Measurements from ENCODE around the gene PCDHA10.

DNA sequence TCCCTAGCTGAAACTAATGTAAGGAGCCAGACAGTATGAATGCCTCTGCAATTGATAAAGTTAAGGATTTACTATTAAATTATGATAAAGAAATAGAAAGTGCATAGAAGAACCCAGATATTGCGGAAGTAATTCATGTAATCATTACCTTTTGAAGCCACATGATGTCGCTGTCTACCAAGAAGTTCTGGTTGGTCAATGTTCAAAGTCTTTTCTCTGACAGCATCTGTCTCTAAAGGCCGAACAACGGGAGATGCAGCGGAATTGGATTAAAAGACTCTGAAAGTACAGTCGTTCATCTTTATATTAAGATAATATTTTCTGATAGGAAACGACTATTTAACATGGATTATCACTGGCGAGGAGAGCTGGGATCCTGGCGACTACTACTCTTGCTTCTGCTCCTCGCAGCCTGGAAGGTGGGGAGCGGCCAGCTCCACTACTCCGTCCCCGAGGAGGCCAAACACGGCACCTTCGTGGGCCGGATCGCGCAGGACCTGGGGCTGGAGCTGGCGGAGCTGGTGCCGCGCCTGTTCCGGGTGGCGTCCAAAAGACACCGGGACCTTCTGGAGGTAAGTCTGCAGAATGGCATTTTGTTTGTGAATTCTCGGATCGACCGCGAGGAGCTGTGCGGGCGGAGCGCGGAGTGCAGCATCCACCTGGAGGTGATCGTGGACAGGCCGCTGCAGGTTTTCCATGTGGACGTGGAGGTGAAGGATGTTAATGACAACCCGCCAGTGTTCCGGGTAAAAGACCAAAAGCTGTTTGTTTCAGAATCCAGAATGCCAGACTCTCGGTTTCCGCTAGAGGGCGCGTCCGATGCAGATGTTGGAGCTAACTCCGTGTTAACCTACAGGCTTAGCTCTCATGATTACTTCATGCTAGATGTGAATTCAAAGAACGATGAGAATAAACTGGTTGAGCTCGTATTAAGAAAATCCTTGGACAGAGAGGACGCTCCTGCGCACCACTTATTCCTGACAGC is 14.4 kb upstream of the PCDHA10 start, which contains the start of gene PCDHA8:
- TF ChIP-seq EZH2 (IDR thresholded peaks at IDR 0.05; ENCODE audit: insufficient read depth, poor library complexity, severe bottlenecking) (no peak), EZH2phosphoT487 (IDR thresholded peaks at IDR 0.05; ENCODE audit: insufficient read depth, low read depth) (no peak)
